ENCODE results near the gene FAT2.

Gene FAT2

DNA sequence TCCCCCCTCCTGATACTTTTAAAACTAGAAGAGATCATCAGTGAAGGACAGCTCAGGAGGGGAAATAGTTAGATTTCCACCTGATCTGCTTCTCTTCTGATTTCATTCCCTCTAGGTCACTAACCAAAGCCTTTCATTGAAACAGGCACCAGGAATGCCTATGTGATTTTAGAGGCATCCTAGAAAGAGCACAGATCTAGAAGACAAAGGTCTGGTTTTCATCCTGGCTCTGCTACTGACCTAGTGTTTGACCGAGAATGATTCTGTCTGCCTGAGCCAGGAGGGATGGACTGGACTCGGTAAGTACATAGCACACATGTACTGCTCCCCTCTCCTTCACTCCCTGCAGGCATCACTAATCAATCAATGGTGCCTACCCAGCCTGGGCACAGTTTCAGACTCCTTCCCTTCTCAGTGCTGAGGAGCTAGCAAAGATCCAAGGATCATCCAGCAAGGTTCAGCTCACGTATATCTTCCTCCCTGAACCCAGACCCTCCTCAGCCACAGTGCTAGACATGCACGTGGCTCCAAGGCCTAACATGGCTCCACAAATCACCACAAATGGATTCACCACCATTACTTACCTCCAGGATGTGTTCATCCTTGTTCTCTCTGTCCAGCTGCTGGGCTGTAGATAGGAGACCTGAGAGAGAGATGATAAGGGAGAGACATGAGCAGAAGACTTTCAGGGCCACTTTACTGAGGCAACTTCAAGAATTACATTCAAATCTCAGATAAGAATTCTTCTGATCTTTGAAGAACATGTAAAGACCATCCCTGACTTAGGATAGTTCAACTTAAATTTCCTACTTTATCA is 35.2 kb downstream of the FAT2 start:
- no peak for DNase-seq (ENCODE audit: low read depth in 2 of 2)

DNA sequence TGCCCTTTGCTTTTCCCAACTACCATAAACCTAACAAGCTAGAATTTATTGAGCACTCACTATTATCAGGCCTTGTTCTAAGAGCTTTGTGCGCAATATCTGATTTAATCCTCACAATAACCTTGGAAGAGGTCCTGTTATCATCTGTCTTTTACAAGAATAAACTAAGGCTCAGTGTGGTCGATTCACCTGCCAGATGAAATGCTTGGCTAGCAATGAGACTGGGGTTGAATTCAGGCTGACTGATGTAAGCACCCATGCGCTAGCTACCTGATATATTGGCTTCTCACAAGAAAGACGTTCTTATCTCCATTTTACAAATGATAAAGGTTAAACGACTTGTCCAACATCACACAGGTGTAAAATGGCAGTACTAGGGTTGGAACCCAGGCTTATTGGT is 37.4 kb downstream of the FAT2 start:
- no peak for DNase-seq (ENCODE audit: low read depth in 2 of 2)

DNA sequence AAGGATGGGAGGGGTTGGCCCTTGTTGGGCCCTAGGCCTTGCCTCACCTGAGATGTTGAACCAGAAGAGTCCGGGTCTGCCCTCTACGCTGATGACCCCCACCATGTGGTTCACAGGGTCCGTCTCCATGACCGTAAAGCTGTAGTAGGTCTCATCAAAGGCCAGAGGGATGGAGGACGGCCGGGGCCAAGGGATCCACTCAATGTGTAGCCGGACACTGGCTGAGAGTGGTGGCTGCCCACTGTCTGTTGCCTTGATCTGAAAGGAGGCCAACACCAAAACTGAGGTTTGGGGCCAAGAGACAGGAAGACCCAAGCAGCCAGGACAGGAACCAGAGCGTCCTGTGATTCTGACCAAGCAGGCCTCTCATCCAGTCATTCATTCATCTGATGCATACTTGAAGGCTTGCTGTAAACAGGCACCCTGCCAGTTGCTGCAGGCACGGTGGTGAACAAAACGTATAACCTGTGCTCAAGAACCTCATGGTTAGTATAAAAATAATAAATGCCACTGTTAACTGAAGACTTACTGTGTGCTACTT is 37.9 kb downstream of the FAT2 start:
- DNase-seq (ENCODE audit: low read depth in 2 of 2), result no peak

DNA sequence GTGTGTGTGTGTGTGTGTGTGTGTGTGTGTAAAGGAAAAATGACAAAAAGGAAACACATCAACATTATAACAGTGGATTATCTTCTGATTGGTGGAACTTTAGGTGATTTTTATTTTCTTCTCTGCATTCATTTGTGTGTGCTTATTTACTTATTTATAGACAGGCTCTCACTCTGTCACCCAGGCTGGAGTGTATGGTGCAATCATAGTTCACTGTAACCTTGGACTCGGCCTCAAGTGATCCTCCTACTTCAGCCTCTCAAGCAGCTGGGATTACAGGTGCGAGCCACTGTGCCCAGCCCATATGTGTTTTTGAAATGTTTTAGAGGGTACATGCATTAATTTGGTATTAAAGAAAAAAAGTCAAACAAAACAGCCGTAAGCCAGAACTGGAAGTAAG is 39.1 kb downstream of the FAT2 start:
- DNase-seq (ENCODE audit: low read depth in 2 of 2), result no peak

DNA sequence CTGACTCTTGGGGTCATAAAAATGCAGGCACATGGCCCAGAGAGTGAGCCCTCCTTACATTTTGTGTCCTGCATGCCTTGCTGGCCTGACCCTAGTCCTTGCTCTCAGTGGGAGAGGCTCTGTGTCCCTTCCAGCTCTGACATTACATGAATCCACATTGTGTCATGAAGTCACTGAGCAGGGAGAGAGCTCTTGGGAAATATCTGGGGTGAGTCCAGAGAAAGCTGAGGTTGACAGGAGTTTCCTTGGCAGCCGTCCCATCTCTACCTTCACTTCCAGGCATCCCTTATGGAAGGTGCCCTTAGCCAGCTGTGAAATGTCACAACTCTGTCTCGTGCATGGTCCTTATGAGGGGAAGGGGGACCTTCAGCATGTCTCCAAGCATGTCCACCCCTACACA is 41.0 kb downstream of the FAT2 start:
- no peak for DNase-seq (ENCODE audit: low read depth in 2 of 2)

DNA sequence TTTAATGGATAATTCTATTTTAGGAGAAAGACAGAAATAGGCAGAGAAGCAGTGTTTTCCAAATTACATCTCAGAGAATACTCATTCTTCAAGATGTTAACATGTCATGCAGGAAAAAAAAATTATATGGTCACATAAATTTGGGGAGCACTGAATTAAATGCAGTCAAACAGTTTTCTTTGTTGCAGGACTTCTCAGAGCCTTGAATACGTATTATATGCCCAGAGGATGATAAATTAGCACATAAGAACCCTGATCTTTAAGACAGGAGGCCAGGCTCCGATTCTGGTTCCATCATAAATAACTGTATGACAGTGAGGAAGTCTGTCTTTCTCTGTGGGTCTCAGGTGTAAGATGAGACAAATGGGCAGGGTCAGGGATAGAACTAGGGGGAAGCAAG is 41.4 kb downstream of the FAT2 start:
- DNase-seq (ENCODE audit: low read depth in 2 of 2), result no peak

DNA sequence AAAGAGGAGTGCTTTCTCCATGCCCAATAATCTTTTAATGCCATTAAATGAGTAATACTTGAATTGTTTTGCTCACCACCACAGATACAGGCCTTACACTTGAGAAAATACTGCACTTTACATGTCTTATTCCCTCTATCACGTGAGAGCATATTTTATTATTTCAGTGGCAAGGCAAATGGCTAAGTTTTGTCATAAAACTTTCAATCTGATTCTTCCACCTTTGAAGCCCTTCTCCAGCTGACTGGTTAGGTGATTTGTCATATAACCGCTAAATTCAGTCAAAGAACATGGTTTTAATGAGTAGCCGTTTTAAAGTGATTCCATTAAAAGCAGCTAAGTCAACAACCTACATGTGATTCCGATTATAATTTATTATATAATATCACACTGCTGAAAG is 43.8 kb downstream of the FAT2 start:
- no peak for DNase-seq (ENCODE audit: low read depth in 2 of 2)

DNA sequence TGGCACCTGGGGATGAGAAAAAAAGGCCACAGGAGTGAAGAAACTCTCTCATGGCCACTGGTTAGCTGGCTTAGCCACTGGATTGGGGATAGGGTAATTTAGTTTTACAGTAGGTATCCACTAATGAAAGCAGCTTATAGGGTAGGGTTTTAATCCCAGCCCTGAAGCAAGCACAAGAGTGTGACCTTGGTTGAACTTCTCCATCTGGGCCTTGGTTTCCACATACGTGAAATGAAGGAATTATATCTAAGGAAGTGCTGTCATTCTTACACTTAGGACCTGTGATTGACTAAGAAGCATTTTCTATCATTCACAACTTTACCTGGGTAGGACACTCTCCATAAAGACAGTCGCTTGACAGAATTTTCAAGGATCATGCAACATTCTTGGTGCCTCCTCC is 49.6 kb downstream of the FAT2 start:
- no peak for DNase-seq (ENCODE audit: low read depth in 2 of 2)

Data from stimulated activated CD8-positive, alpha-beta memory T cell treated with anti-CD3 and anti-CD28 coated beads, Interleukin-7, amount 100 ng/mL, for 1 hour (primary cell).